B cell (primary cell): ENCODE measurements around the gene LIMCH1. TPM values are rescaled to one million over a fixed set of nuclear protein-coding genes. Genes with fewer than 3 reads are reported as not detected.

ENCODE experiments used
- ATAC-seq: fragments of 200-7000 bp; cut with Tn5 transposase; one replicate; pipeline ENCODE4 v1.10.0; 2021; ENCODE audit warnings: low read depth, mild to moderate bottlenecking, moderate number of reproducible peaks, moderate library complexity
- CTCF ChIA-PET: fragments of 350-600 bp; sonication (Branson Sonifier 250); formaldehyde crosslinking; loops from one replicate; lab custom pipeline; 2021; ENCODE audit warnings: antibody characterized with exemption, inconsistent platforms; lab: Charles Lee
- POLR2A ChIA-PET: fragments of 350-600 bp; sonication (Branson Sonifier 250); formaldehyde crosslinking; loops from one replicate; lab custom pipeline; 2021; ENCODE audit warnings: antibody characterized with exemption; lab: Charles Lee
- DNase-seq: peaks from one replicate; pipeline ENCODE4 v3.0.0; 2013
- H2AFZ ChIP-seq: 2 replicates; pipeline ENCODE4 v1.6.1; 2012; ENCODE audit warnings: mild to moderate bottlenecking, low read depth, low read length; ENCODE audit not compliant: insufficient read depth, poor library complexity, severe bottlenecking
- H3K27ac ChIP-seq, 2 donors: 1 replicate in 1 of 2; 2 replicates in 1 of 2; pipeline ENCODE4 v1.5.1; 2012 to 2013; ENCODE audit warnings: low read length in 2 of 2, mild to moderate bottlenecking in 2 of 2, moderate library complexity in 1 of 2
- H3K27me3 ChIP-seq, 4 experiments: fragments of 200-600 bp in 1 of 4; sonication (generic) in 1 of 4; replicated peaks in 1 of 4; 1 replicate in 2 of 4; 2 replicates in 2 of 4; pipeline versions ENCODE4 v1.6.1 to v1.7.0; 2013 to 2016; ENCODE audit warnings: low read length in 3 of 4, mild to moderate bottlenecking in 2 of 4, mixed read lengths in 1 of 4, moderate library complexity in 1 of 4; ENCODE audit not compliant: insufficient read depth in 4 of 4, control insufficient read depth in 3 of 4; ENCODE audit errors: control extremely low read depth in 1 of 4
- H3K36me3 ChIP-seq, 2 experiments: replicated peaks in 1 of 2; 1 replicate in 1 of 2; 2 replicates in 1 of 2; pipeline versions ENCODE4 v1.6.1 to v1.7.1; 2013; ENCODE audit warnings: low read length in 1 of 2; ENCODE audit not compliant: insufficient read depth in 2 of 2, control insufficient read depth in 1 of 2; ENCODE audit errors: control extremely low read depth in 1 of 2, extremely low read depth in 1 of 2
- H3K4me1 ChIP-seq, 2 donors: fragments of 200-600 bp in 1 of 2; sonication (generic) in 1 of 2; 1 replicate in 1 of 2; 2 replicates in 1 of 2; pipeline versions ENCODE4 v1.5.1 to v1.6.1; 2013 to 2017; ENCODE audit warnings: low read length in 2 of 2; ENCODE audit not compliant: control insufficient read depth in 2 of 2, insufficient read depth in 2 of 2
- H3K4me2 ChIP-seq: replicated peaks from 2 replicates; pipeline ENCODE3; 2012; ENCODE audit warnings: mild to moderate bottlenecking, low read depth, low read length; ENCODE audit not compliant: poor library complexity, severe bottlenecking
- H3K4me3 ChIP-seq, 5 experiments: fragments of 200-600 bp in 1 of 5; sonication (generic) in 1 of 5; 1 replicate in 3 of 5; 2 replicates in 2 of 5; pipeline versions ENCODE4 v1.5.1 to v1.7.0; 2011 to 2016; ENCODE audit warnings: low read length in 4 of 5, mild to moderate bottlenecking in 4 of 5, low read depth in 2 of 5, control low read depth in 1 of 5, moderate library complexity in 1 of 5; ENCODE audit not compliant: insufficient read depth in 1 of 5; ENCODE audit errors: control extremely low read depth in 1 of 5, extremely low read depth in 1 of 5
- H3K79me2 ChIP-seq: fragments of 200-600 bp; sonication (generic); one replicate; pipeline ENCODE4 v1.6.0; 2016; ENCODE audit warnings: low read length; ENCODE audit not compliant: control insufficient read depth, insufficient read depth
- H3K9ac ChIP-seq: fragments of 200-600 bp; sonication (generic); 2 replicates; pipeline ENCODE4 v1.6.1; 2017; ENCODE audit warnings: mild to moderate bottlenecking, low read length, moderate library complexity
- H3K9me3 ChIP-seq, 3 donors: one replicate each; pipeline versions ENCODE4 v1.6.1 to v1.7.1; 2013; ENCODE audit warnings: low read length in 2 of 3; ENCODE audit not compliant: control insufficient read depth in 2 of 3, insufficient read depth in 1 of 3; ENCODE audit errors: control extremely low read depth in 1 of 3
- H4K20me1 ChIP-seq: 2 replicates; pipeline ENCODE4 v1.6.0; 2012; ENCODE audit warnings: mild to moderate bottlenecking, low read length; ENCODE audit not compliant: insufficient read depth, control insufficient read depth, poor library complexity, severe bottlenecking
- H3K27ac Mint-ChIP-seq: one replicate; pipeline ENCODE4 v1.8.0; 2021; ENCODE audit warnings: mixed read lengths
- H3K27me3 Mint-ChIP-seq: one replicate; pipeline ENCODE4 v1.8.0; 2021; ENCODE audit warnings: mixed read lengths
- H3K4me1 Mint-ChIP-seq: one replicate; pipeline ENCODE4 v1.8.0; 2021; ENCODE audit warnings: mixed read lengths
- H3K4me3 Mint-ChIP-seq: one replicate; pipeline ENCODE4 v1.8.0; 2021; ENCODE audit warnings: mixed read lengths
- H3K9me3 Mint-ChIP-seq: one replicate; pipeline ENCODE4 v1.8.0; 2022; ENCODE audit warnings: mixed read lengths; ENCODE audit not compliant: insufficient read depth
- EZH2 ChIP-seq: IDR thresholded peaks from 2 replicates; pipeline ENCODE4 v1.6.1; 2012; ENCODE audit warnings: borderline replicate concordance, low read depth, mild to moderate bottlenecking, moderate library complexity, low read length; ENCODE audit not compliant: insufficient read depth, poor library complexity, severe bottlenecking
- WGBS: methylation state at CpG from one replicate; pipeline ENCODE4 v1.1.5; 2013; ENCODE audit warnings: missing lambda C conversion rate; ENCODE audit not compliant: insufficient coverage; 5-methylcytosine and 5-hydroxymethylcytosine counted together
- intact Hi-C: fragments of 100-400 bp; cut with micrococcal nuclease; formaldehyde crosslinking; loops from one replicate; pipeline ENCODE4 v1.10.0; 2022
- polyA plus RNA-seq: library from polyadenylated mRNA; depleted of rRNA; stranded (reverse); fragments of >200 nt; gene quantifications from 2 replicates; pipeline ENCODE4 v1.2.3, GENCODE V29; 2012
- total RNA-seq, 2 donors: library from RNA; stranded (reverse); fragments of 120-200 nt in 1 of 2; gene quantifications; 1 replicate in 1 of 2; 2 replicates in 1 of 2; pipeline versions ENCODE4 v1.2.3 to v1.2.4, GENCODE V29; 2013 to 2022
- TF ChIP-seq, protein P1 (sequence below): fragments of 200-600 bp; IDR thresholded peaks from one replicate; pipeline ENCODE4 v1.8.0; 2022; ENCODE audit warnings: antibody characterized with exemption, mild to moderate bottlenecking

The LIMCH1 gene
- total and polyA plus RNA-seq, 2 donors (not counting 1 experiment from before 2014, with no cell fraction given) = not detected

DNA sequence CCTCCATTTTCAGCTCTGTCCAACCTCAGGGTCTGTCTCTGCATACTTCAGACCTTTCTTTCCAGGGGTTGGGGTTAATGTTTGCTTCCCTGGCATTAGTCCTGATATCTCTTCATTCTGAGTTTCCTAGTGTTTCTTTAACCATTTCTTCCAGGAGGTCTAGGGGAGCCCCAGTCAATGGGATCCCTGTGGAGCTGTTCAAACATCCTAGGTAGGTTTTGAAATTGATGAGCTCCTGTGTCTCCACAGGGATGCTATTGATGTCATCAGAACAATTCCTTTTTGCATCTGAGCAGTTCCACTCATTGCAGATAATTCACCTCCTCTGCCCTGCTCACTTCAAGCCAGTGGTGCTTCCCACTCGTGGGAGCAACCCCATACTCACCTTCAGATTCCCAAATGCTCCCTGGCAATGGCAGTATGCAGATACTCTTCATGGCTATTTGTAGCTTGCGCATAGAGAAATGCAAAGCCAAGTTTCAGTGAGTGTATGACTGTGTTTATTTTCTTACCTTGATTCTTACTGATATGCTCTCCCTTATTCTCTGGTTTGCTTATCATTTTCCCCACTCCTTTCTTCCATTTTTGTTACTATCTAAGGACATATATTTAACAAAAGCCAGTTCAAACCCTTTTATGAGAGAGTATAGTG lies 33.7 kb upstream of the LIMCH1 start:
- Mint-ChIP-seq H3K9me3 (no peaks in the 10 kb centered on the region), H3K27me3 (no peaks in the 10 kb centered on the region), H3K4me1 (no peaks in the 10 kb centered on the region), H3K4me3 (no peak overlapping the region), H3K27ac (no peak overlapping the region)
- no peak for TF ChIP-seq EZH2
- TF ChIP-seq, protein P1, sequence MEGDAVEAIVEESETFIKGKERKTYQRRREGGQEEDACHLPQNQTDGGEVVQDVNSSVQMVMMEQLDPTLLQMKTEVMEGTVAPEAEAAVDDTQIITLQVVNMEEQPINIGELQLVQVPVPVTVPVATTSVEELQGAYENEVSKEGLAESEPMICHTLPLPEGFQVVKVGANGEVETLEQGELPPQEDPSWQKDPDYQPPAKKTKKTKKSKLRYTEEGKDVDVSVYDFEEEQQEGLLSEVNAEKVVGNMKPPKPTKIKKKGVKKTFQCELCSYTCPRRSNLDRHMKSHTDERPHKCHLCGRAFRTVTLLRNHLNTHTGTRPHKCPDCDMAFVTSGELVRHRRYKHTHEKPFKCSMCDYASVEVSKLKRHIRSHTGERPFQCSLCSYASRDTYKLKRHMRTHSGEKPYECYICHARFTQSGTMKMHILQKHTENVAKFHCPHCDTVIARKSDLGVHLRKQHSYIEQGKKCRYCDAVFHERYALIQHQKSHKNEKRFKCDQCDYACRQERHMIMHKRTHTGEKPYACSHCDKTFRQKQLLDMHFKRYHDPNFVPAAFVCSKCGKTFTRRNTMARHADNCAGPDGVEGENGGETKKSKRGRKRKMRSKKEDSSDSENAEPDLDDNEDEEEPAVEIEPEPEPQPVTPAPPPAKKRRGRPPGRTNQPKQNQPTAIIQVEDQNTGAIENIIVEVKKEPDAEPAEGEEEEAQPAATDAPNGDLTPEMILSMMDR = no peak
- ChIA-PET CTCF (no interaction called here), POLR2A (no interaction called here)
- H3K9ac ChIP-seq = no peak overlapping the region
- no peak for DNase-seq
- intact Hi-C loops = no loop called here
- H2AFZ ChIP-seq = no peak overlapping the region
- H3K27me3 ChIP-seq = no peaks in the 10 kb centered on the region
- no peaks in the 10 kb centered on the region for H4K20me1 ChIP-seq
- ATAC-seq = no peak
- H3K27ac ChIP-seq = no peak overlapping the region
- no peaks in the 10 kb centered on the region for H3K36me3 ChIP-seq
- H3K9me3 ChIP-seq = no peaks in the 10 kb centered on the region
- H3K79me2 ChIP-seq = no peaks in the 10 kb centered on the region
- 60% methylated on average over 1 of the region's 2 CpGs for WGBS
- H3K4me2 ChIP-seq = no peak overlapping the region
- H3K4me1 ChIP-seq = no peaks in the 10 kb centered on the region
- H3K4me3 ChIP-seq = no peak overlapping the region

DNA sequence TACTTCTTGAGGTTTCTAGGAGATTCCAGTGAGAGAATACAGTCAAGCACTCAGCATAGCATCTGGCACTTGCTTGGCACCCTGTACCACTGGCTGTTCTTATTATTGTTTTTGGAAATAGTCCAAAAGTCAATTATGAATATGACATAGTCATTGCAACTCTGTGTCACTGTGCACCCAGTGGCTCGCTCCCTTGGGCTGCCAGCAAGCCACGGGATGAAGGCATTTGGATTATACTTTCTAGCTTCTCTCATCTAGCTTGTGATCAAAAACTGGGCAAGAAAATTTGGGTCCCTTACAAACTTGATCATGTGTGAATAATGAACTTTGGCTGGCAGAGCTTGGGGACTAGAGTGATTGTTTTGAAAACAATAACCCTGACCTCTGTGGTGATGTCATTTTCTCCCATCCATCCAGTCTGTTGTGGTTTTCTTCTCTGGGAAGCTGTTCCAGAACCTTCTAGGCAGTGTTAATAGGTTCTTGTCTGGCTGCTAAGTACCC lies 32.7 kb upstream of the LIMCH1 start:
- Histone ChIP-seq H3K9ac (no peak overlapping the region), H3K4me3 (no peak overlapping the region), H3K36me3 (no peaks in the 10 kb centered on the region), H2AFZ (no peak overlapping the region), H4K20me1 (no peaks in the 10 kb centered on the region), H3K27ac (no peak overlapping the region), H3K79me2 (no peaks in the 10 kb centered on the region), H3K4me2 (no peak overlapping the region), H3K9me3 (no peaks in the 10 kb centered on the region), H3K27me3 (no peaks in the 10 kb centered on the region), H3K4me1 (no peaks in the 10 kb centered on the region)
- ATAC-seq (no peak), DNase-seq (no peak)
- Mint-ChIP-seq H3K4me3 (no peak overlapping the region), H3K27me3 (no peaks in the 10 kb centered on the region), H3K4me1 (no peaks in the 10 kb centered on the region), H3K9me3 (no peaks in the 10 kb centered on the region), H3K27ac (no peak overlapping the region)
- TF ChIP-seq, protein P1 = no peak
- TF ChIP-seq EZH2 = no peak
- 100% methylated on average over 2 of the region's 2 CpGs for WGBS
- intact Hi-C loops = no loop called here
- CTCF ChIA-PET = no interaction called here
- POLR2A ChIA-PET = no interaction called here
